Measurements from ENCODE around the gene NAAA.

- no peak for TF ChIP-seq CTCF (IDR thresholded peaks at IDR 0.05)
- no peak for TF ChIP-seq POLR2A (IDR thresholded peaks at IDR 0.05)
Observed at GRCh38 chr4:75867130-75867529, 73.7 kb downstream of the NAAA start.

All from testis (tissue), 2 donors.